HEK293 (cell line): ENCODE measurements around the gene TRAPPC2L.

Experiments
- CTCF ChIP-seq: fragments of 450-650 bp; formaldehyde crosslinking; IDR thresholded peaks from 2 replicates; pipeline ENCODE4 v1.5.1; 2016; ENCODE audit warnings: missing biosample characterization, missing genetic modification characterization
- MZF1 ChIP-seq: fragments of 450-650 bp; formaldehyde crosslinking; IDR thresholded peaks from 2 replicates; pipeline ENCODE4 v1.5.1; 2017; ENCODE audit warnings: missing biosample characterization, missing genetic modification characterization, borderline replicate concordance
- REST ChIP-seq: fragments of 450-650 bp; formaldehyde crosslinking; IDR thresholded peaks from 2 replicates; pipeline ENCODE4 v1.5.1; 2016; ENCODE audit warnings: missing biosample characterization, missing genetic modification characterization
- ZBTB26 ChIP-seq: fragments of 450-650 bp; formaldehyde crosslinking; optimal IDR thresholded peaks from 2 replicates; pipeline ENCODE3; 2016; ENCODE audit warnings: missing biosample characterization, mild to moderate bottlenecking, missing genetic modification characterization
- ZNF274 ChIP-seq, 2 experiments: fragments of 200-500 bp in 1 of 2; fragments of 450-650 bp in 1 of 2; sonication (Bioruptor generic) in 1 of 2; formaldehyde crosslinking in 1 of 2; IDR thresholded peaks; 2 replicates each; pipeline versions ENCODE4 v1.5.1 to v1.6.1; 2014 to 2016; ENCODE audit warnings: borderline replicate concordance in 1 of 2, inconsistent platforms in 1 of 2, low read length in 1 of 2, missing biosample characterization in 1 of 2, missing genetic modification characterization in 1 of 2
- ZSCAN16 ChIP-seq: fragments of 450-650 bp; formaldehyde crosslinking; IDR thresholded peaks from 2 replicates; pipeline ENCODE4 v1.5.1; 2016; ENCODE audit warnings: missing biosample characterization, missing genetic modification characterization

GRCh38 chr16:88850531-88851199 is 6.3 kb upstream of the TRAPPC2L start:
- TF ChIP-seq CTCF, result no peak
- TF ChIP-seq ZNF274 (IDR thresholded peaks at IDR 0.05; ENCODE audit: low read length), result no peak
- no peak for TF ChIP-seq ZNF274 (tag by site-specific recombination; IDR thresholded peaks at IDR 0.05; ENCODE audit: borderline replicate concordance)
- no peak for TF ChIP-seq MZF1 (tag by site-specific recombination)
- no peak for TF ChIP-seq ZBTB26 (tag by site-specific recombination)
- TF ChIP-seq REST (tag by site-specific recombination), result no peak
- no peak for TF ChIP-seq ZSCAN16 (tag by site-specific recombination)
